GM18861 (cell line): ENCODE measurements around the gene SLC35D3.
"Not testable (repeated sequence)": the region's sequence is repeated elsewhere in the genome, so short reads cannot be mapped to it uniquely, and the experiment has no call there.

Experiments used
- ATAC-seq: cut with Tn5 transposase; IDR thresholded peaks from one replicate; pipeline ENCODE4 v1.9.1; 2021; ENCODE audit not compliant: unreplicated experiment

Gene SLC35D3, protein sequence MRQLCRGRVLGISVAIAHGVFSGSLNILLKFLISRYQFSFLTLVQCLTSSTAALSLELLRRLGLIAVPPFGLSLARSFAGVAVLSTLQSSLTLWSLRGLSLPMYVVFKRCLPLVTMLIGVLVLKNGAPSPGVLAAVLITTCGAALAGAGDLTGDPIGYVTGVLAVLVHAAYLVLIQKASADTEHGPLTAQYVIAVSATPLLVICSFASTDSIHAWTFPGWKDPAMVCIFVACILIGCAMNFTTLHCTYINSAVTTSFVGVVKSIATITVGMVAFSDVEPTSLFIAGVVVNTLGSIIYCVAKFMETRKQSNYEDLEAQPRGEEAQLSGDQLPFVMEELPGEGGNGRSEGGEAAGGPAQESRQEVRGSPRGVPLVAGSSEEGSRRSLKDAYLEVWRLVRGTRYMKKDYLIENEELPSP

DNA sequence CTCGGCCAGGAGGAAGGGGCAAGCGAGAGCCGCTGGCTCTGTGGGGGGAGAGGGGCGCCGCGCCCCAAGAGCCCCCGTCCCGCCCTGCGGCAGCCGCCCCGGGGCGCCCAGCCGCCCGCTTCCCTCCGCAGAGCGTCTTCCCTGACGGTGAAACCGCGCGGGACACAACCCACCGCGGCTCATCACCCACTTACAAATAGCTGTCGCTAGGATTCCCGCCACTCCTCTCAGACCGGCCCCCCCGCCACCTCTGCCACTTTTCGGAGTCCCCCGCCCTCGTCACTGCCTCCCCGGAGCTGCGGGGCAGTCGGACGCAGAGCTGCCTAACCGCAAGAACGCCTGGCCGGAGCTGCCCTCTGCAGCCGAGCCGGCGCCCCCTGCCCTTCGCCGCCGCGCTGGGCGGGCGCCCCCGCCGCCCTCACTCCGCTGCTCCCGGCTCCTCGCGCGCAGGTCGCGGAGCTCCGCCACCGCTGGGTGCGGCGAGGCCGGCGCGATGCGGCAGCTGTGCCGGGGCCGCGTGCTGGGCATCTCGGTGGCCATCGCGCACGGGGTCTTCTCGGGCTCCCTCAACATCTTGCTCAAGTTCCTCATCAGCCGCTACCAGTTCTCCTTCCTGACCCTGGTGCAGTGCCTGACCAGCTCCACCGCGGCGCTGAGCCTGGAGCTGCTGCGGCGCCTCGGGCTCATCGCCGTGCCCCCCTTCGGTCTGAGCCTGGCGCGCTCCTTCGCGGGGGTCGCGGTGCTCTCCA lies at the start of gene SLC35D3:
TSS of gene SLC35D3 (plus strand) at position 366 of the 749 bp plus-strand sequence. CDS start at position 494, 128 bp downstream.
- no peak for ATAC-seq

DNA sequence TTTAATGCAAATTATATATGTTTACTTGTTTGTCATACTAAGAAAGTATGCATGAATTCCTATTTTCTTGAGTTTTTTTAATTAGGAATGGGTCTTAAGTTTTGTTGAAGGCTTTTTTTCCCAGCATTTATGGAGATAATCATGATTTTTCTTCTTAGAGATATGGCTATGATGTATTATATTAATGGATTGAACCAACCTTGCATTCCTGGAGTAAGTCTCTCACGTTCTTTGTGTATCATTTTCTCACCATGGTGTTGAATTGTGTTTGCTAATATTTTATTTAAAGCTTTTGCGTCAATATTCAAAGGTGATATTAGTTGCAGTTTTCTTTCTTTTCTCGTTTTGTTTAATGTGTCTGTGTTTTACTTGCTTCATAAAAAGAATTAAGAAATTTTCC lies 48.4 kb upstream of the SLC35D3 start:
- ATAC-seq = no peak

DNA sequence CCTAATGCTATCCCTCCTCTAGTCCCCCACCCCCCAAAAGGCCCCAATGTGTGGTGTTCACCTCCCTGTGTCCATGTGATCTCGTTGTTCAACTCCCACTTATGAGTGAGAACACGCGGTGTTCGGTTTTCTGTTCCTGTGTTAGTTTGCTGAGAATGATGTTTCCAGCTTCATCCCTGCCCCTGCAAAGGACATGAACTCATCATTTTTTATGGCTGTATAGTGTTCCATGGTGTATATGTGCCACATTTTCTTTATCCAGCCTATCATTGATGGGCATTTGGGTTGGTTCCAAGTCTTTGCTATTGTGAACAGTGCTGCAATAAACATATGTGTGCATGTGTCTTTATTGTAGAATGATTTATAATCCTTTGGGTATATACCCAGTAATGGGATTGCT lies 45.6 kb upstream of the SLC35D3 start:
- ATAC-seq = not testable (repeated sequence)

DNA sequence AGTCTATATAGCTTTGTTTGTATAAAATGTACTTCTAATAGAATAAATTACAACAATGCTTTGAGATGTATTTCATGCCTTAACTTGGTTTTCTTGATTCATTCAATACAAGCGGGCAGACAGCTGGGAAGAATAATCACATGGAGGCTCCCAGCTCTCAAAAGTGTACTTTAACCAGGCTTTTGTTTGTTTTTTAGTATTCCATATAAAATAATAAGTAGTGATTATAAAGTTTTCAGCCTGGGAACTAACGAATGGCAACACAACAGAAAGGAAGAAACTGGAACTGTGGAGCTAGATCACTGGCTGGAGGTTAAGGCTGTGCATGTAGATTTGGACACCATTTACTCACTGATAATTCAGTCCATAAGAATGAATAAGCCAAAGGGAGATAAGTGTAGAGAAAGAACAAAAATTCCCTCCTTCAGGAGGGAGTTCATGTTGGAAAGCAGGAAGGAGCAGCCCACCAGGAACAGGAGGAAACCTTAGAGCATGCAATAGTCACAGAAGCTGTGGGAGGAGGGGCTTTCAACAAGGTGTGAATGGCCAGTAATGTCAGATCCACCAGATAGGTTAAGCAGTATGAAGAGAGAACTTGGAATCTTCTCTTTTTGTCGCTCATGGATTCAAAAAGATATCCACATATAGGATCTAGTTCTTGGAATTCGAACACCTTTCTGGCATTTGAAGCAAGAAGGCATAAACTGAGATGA lies 41.2 kb upstream of the SLC35D3 start:
- ATAC-seq = no peak

DNA sequence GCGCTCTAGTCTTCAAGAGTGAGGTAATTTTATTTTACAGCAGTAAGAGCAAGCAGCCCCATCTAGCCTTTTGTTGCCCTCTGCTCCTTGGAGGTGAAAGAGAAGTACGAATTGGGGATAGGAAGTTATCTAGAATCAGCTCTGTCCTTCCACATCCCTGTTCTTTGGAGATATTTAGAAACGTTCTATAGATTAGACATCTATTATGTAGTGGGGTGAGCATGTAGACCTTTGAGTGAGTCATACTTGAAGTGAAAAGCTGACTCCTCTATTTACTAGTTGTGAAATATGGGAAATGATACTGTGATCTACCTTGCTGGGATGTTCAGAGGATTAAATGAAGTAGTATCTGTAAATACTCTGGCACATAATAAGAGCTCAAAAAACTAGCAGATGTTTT lies 36.0 kb upstream of the SLC35D3 start:
- ATAC-seq = no peak

DNA sequence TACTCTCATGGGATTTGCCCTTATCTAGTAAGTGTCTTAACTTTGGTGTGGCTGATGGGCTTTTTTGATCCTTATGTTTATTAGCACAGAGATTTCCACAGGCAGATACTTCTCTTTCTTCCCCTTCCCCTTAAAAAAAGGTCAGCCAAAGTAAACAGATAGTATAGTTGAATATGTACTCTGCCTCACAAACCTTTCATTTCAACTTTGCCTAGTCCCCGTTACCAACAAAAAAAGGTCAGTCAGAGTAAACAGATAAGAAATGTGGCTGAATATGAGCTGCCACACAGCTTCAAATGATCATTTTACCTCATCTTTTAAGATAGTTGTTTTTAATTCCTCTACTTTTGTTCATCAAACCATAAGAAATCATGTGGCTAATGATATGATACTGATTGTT lies 34.1 kb upstream of the SLC35D3 start:
- ATAC-seq = no peak

DNA sequence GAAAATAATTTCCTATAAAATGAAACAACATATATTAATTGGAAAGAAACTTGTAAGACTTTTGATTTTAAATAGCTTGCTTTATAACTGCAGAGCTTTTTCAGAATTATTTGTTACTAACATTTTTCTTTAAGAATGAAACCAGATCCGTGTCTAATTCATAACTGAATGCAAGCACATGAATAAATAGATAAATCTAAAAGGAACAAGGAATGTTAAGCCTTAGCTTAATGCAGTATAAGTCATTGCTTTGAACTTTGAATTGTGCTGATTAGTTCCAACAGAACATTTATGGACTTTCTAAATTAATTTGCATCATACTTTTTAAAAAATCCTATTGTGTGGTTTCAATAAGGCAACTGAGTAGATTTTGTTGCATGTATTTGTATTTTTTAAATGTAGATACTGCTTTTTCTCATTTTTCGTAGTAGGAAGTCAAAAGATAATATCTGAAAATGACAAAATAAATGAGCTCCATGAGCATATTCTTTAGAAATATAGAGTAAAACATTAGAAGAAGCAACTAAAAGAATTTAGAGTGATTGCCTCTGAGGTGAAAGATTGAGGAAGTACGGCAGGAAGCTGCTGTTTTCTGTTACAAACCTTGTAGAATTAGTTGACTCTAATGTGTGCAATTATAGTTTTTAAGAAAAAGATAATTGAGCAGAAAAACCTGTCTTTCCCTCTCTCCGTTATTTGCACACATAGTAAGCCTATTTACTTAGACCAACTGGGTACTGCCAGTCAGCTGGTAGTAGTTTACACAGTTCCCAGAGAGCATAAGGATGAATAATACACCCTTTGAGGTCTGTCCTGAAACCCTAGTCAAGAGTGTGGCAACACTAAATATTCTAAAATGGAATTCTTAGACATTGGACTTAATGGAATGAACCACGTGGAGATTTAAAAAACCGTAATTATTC lies 32.6 kb upstream of the SLC35D3 start:
- ATAC-seq = no peak

DNA sequence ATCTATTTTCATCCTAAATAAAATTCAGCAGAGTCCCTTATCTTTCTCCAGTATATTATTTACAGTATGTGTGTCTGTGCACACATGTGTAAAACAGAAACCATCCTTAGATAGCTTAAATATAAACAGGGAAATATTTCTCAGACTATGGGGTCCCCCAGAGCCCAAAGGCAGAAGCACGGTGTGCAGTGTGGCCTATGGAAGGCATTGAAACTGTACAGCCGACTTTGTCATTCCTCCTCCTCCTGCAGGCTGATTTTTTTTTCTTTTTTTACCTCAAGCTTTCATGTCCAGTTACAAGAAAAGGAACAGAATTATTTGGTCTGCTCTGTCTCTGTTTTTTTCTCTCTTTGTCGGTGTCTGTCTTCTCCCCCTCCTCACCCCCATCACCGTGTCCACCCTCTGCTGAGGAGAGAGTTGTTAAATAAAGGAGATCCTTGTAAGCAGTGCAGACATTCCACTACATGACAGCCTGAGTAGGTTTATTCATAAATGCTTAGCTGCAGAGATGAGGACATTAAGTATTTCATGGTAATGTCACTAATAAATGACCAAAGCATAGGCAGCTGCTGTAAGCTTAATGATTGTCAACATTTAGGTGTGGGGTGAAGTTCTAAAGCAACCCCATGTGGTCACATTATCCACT lies 31.8 kb upstream of the SLC35D3 start:
- no peak for ATAC-seq

DNA sequence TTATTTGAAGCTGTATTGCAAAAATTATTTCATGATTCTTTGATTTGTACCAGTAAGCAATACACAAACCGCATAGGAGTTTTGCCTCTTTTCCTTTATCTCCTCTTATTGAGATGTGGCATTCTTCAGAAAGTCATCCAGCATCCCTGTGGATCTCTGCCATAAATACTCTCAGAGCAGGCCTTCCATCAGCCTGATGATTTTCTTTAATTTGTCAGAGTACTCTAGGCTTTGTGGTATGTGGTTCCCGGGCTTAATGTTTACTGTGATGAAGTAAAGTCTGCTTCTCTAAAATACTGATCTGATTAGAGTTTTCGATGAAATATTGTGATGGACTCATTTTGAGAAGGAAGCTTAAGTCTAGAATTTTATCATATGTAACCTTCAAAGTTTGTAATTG lies 31.1 kb upstream of the SLC35D3 start:
- no peak for ATAC-seq

DNA sequence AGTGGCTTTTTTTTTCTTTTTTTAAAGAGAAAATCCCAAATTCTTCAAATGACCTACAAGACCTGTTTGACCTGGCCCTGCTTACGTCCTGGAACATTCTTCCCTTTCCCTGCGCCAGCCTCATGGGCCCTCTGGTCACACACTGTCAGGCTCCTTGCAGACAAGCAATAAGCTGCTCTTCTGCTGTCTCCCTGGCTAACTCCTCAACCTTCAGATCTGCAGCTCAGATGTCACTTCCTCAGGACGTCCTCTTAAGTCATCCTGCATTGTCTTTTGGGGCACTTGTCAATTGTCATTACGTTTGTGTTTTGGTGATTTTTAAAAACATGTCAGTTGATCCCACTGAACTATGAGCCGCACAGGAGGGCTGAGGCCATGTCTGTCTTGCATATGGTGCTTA lies 28.9 kb upstream of the SLC35D3 start:
- no peak for ATAC-seq

DNA sequence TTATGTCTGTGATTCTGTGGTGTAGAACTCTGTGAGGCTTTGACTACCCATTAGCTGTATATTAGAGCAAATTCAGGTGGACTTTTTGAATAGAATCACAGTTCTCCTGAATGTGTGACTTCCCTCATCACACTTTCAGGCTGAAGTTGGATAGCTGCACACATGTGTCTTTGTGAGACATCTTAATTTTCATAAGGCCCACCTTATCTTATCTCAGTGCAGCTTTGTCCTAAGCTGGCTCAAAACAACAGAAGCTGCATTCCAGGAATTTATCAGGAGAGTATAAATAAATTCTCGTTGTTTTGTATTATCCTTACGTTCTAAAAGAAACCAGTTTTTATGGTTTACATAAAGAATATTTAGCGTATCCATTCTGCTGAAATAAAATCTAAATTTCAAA lies 26.2 kb upstream of the SLC35D3 start:
- no peak for ATAC-seq

DNA sequence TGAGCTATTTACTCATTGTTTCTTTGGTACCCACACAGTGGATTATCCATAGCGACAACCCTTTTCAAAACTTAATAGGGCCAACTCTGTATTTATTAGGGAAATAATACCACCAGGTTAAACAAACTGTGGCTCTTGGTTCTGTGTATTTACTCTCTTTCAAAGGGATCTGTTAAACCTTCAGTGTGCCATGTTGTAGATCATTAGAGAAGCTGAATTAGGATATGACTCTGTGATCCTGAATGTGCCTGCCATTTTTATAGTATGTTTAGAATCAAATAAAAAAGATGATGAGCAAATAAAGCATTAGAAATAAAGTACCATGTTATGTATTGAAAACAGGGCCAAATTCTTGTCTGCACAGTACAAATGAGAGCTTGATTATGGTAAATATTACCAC lies 25.0 kb upstream of the SLC35D3 start:
- ATAC-seq = no peak

DNA sequence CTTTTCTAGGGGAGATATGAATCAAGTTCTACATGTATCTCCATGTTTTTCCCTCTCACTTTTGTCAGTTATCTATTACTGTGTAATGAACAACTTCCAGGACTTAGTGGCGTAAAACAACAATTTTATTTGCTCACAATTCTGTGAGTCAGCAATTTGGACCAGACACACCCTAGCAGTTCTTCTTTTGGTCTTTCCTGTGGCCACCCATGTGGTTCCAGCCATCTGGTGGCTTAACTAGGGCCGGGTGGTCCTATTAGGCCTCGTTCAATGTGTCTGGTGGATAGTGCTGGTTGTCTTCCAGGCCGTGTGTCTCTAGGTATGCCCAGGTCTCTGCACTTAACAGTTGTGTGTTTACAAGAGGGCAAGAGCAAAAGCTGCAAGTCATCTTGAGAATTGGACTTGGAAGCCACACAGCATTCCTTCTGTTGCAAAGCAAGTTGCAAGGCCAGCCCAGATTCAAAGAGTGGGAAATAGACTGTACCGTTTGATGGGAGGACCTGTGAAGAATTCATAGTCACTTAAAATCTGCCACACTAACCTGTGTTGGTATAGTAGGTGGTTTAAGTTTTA lies 20.8 kb upstream of the SLC35D3 start:
- ATAC-seq = no peak

DNA sequence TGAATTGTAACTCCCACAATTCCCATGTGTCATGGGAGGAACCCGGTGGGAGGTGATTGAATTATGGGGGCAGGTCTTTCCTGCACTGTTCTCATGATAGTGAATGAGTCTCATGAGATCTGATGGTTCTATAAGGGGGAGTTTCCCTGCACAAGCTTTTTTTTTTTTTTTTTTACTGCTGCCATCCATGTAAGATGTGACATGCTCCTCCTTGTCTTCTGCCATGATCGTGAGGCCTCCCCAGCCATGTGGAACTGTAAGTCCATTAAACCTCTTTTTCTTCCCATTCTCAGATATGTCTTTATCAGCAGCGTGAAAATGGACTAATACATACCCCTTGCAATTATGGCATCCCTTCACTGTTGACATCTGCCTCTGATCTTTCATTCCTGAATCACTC lies 17.6 kb upstream of the SLC35D3 start:
- ATAC-seq = not testable (repeated sequence)

DNA sequence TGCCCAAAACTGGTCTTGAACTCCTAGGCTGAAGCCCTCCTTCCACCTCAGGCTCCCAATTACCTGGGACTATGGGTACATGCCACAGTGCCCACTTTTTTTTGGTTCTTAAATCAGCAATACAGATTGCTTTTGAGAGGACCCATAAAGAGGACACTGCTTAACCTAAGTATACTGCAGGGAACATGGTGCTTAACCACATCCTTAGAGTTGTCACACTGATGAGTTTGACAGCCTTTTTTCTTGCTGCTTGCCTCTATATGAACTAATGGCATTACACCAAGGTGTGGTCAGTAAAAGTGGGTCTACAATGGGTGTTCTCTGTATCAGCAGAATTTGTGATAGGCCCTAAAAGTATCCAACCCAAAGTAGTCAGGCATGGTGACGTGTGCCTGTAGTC lies 7.2 kb upstream of the SLC35D3 start:
- no peak for ATAC-seq

DNA sequence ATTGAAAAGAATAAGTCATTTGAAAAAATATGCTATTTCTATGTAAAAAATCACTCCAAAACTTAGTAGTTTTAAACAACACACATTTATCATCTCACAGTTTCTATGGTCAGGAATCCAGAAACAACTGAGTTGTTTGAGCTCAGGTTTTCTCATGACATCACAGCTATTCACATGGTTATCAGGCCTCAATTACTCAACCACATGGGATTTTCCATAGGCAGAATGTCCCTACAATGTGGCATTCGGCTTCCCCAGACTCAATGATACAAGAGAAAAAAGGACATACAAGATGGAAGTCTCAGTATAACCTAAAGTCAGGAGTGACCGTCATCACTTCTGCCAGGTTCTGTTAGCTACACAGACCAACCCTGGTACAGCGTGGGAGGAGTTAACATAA lies 3.4 kb upstream of the SLC35D3 start:
- ATAC-seq = no peak

DNA sequence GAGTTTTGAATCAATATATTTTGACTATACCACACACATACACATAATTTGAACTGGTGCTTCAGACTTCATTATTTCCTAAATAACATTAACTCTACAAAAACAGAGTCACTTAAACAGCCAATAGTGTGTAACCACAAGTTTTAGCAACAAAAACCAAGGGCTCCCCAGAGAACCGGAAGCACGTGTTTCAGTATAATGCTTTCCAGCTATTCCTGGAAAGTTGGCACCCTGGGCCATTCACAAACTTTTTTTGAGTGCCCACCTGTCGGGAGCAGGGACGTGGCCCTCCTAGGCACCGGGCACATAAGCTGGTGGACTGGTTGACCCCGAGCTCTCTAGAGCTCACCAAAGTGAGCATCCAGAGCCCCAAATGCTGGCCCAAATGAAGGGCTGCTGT lies 1.9 kb upstream of the SLC35D3 start:
- no peak for ATAC-seq

DNA sequence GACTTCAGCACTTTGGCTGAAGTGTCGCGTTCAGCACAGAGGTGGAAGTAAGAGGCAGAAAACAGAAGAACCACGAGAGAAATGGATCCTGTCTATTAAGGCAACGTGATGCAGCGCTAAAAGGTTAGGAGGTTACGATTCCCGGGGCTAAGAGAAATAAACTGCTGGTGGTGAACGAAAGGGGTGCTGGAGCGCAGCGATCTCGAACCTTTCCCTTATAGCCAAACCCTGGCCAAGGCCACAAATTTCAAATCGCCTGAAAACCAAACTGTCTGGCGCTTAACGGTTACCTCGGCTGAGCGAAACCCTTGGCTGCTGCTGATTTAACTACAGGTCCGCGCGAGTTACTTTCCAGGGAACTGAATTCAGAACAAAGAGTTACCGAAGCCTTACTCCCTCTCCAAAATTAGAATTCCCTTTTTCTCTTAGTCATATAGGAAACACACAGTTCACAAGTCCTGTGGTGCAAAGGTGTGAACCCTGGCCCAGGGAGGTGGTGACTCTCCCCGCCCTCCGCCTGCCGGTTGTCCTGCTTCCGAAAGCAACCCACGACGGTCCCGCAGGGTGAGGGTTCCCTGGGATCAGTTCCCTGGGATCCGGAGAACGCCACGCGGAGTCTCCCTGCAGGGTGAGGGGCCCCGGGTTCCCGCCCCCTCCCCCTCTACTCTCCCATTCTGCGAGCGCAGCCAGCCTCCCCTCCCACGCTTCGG lies 1.3 kb upstream of the SLC35D3 start:
- ATAC-seq = no peak

DNA sequence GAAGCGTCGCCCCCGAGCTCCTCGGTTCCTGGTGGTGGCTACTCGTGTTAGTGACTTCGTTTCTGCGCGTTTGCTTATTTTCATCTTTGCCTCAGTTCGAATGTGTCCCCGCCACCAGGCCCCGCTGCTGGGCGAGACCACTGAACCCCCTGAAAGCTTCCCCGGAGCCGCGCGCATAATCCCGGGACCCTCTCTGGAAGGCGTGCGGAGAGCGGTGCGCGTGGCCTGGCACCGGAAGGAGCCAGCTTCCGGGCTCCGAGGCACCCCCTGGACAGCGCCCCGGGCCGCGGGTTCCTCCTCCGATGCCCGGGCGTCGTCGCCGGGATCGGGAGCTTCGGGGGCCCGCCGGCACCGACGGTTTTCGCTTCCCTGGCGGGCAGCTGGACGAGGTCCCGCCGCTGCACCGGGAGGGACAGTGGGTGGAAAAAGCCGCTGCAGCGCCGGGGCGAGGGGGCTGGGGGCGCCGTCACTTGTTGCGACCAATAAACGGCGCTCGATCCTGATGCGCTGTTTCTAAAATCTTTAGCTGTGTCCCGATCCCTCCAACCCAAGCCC lies 643 bp upstream of the SLC35D3 start:
- no peak for ATAC-seq
